Mesodermal cell (in vitro differentiated cells): ENCODE data around the gene IRF1.

Experiments used
- H3K27ac ChIP-seq: 2 replicates; pipeline ENCODE4 v1.7.0; 2013; ENCODE audit warnings: mild to moderate bottlenecking, low read depth, low read length, moderate library complexity; ENCODE audit not compliant: severe bottlenecking
- H3K36me3 ChIP-seq: 2 replicates; pipeline ENCODE4 v1.7.1; 2013; ENCODE audit warnings: mild to moderate bottlenecking, low read length, moderate library complexity; ENCODE audit not compliant: control insufficient read depth, insufficient read depth
- H3K4me1 ChIP-seq: one replicate; pipeline ENCODE4 v1.7.1; 2013; ENCODE audit warnings: mild to moderate bottlenecking, low read length; ENCODE audit not compliant: insufficient read depth, control insufficient read depth, poor library complexity, severe bottlenecking
- H3K4me3 ChIP-seq: 2 replicates; pipeline ENCODE4 v1.7.0; 2013; ENCODE audit warnings: low read length, control low read depth, mild to moderate bottlenecking; ENCODE audit not compliant: insufficient read depth, poor library complexity, severe bottlenecking; ENCODE audit errors: extremely low read depth
- H3K9me3 ChIP-seq: 2 replicates; pipeline ENCODE4 v1.7.1; 2013; ENCODE audit warnings: mild to moderate bottlenecking, low read length, moderate library complexity; ENCODE audit not compliant: control insufficient read depth
- WGBS, 2 experiments: methylation state at CpG; one replicate each; pipeline ENCODE4 v1.1.5; 2013; ENCODE audit warnings: missing lambda C conversion rate in 2 of 2; ENCODE audit not compliant: insufficient coverage in 2 of 2; 5-methylcytosine and 5-hydroxymethylcytosine counted together

The IRF1 gene

DNA sequence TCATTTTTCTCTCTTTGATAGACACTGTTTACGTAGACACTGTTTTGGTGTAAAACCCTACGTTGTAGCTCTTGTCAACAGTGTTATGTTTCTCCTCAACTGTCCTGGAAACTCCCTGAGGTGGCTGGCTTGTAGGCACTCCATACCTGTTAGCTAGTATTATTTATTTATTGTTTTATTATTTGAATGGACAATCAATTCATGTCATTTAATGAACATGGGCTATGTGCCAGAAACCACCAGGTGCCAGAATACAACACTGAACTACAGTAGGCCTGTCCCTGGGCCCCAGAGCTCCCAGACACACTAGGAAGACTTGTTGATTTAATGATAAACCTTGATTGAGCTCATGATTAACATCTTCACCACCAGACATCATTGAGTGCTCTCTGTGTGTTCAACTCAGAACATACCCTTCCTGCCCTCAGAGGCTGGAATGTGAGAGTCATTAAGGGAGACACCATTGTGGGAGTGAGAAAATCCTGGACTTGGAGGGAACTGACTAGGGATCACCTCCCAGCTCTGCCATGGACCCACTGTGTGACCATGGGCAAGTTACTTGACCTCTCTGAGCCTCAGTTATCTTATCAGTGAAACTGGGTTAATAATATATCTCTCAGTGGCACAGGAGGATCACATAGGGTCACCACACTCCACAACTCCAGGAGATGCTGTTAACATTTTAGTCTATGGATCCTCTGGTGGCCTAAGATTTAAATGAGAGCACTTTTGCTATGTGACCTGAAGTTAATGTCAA is 19.2 kb downstream of the IRF1 start:
- no peak overlapping the region for H3K4me3 ChIP-seq
- 94 to 100% methylated on average over 1 to 2 of the region's 2 CpGs for WGBS, 2 experiments
- peaks cover 22% of the 10 kb centered on the region for H3K4me1 ChIP-seq
- peaks cover 8% of the 10 kb centered on the region for H3K9me3 ChIP-seq
- H3K27ac ChIP-seq = no peak overlapping the region
- no peaks in the 10 kb centered on the region for H3K36me3 ChIP-seq

DNA sequence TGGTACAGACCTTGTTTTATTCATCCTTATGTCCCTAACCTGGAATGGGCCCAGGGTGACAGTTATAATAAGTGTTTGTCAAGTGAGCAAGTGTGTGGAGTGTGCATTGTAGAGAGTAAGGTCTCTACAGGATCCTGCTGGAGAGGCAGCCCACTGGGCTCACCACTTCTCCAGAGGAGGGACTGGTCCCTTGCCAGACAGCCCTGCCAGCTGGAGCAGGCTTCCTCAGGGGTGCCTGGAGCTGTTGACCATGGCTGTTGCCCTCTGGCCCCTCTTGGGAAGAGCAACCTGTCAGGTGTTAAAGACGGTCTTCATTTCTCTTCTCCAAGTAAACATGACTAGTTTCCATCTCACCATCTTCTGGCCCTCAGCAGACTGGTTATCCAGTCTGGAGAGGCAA is 20.0 kb downstream of the IRF1 start:
- H3K4me3 ChIP-seq = no peak overlapping the region
- peaks cover 27% of the 10 kb centered on the region for H3K4me1 ChIP-seq
- 100% methylated on average over 1 of the region's 1 CpG; no CpG with 5 or more reads in 1 of the 2 experiments for WGBS, 2 experiments
- H3K36me3 ChIP-seq = no peaks in the 10 kb centered on the region
- peaks cover 8% of the 10 kb centered on the region for H3K9me3 ChIP-seq
- H3K27ac ChIP-seq = no peak overlapping the region

DNA sequence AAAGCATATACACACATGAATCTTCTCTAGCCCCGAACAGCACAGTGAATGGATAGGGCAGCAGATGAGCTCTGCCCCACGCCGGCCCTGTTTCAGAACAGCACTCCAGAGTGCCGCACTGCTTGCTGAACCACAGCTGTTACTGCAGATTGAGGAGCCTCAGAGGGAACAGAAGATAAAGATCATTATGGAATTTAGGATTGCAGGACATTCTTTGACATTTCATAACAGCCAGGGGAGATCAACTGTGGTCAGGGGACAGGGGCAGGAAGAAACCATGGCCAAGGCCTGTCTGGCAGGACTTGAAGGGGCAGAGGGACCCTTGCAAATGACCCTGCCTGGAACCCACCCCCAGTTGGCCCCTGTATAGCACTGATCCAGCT is 20.6 kb downstream of the IRF1 start:
- Histone ChIP-seq H3K27ac (no peak overlapping the region), H3K4me3 (no peak overlapping the region), H3K36me3 (no peaks in the 10 kb centered on the region), H3K9me3 (peaks cover 8% of the 10 kb centered on the region), H3K4me1 (peaks cover 27% of the 10 kb centered on the region)
- WGBS, 2 experiments = 74 to 100% methylated on average over 3 to 4 of the region's 4 CpGs

DNA sequence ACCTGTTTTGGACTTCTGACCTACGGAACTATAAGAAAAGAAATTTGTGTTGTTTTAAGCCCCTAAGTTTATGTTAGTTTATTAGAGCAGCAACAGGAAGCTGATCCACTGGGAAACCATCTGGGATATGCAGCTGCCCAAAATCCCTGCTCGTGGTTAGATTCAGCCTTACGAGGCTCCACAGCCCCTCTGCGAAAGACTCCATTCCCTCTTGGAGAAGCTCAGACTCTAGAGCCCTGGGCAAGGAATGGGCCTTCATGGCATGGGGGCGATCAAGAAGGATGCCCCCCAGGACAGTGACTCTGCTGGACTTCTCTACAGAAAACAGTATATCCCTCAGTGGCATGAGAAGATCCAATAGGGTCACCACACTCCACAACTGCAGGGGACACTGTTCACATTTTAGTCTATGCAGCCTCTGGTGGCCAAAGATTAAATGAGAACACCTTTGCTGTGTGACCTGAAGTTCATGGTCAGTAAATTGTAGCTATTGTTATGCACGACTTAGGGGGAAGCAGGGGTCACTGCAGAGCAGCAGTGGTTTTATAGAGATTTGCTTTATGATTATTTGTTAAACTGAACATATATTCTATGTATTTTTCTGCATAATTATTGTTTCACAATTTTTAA is 21.1 kb downstream of the IRF1 start:
- Histone ChIP-seq H3K36me3 (no peaks in the 10 kb centered on the region), H3K4me1 (peaks cover 33% of the 10 kb centered on the region), H3K27ac (no peak overlapping the region), H3K4me3 (no peak overlapping the region), H3K9me3 (peaks cover 8% of the 10 kb centered on the region)
- WGBS, 2 experiments = 90 to 97% methylated on average over 5 to 6 of the region's 6 CpGs

DNA sequence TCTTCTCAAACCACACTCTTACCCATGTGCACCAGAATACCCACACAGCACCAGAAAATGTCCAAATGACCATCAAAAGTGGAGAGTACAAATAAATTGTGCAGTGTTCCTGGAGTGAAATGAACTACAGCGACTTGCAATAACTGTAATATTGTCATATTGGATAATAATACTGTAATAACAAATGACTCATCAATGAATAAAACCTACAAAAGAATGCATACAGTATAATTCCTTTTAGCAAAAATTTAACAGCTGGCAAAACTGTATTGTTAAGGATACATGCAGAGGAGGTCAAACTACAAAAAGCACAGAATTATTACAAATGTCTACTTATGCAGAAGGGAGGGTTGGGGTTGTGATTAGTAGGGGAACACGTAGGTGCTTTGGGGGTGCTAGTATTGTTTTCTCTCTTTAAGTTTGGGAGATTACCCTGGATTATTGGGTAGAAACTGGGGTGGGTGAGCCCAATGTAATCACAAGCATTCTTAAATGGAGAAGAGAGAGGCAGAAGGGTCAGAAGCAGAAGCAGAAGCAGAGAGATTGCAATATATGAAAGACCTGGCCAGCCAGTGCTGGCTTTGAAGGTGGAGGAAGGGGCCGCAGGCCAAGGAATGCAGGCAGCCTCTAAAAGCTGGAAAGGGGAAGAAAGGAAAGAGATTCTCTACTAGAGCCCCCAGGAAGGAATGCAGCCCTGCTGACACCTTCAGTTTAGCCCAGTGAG is 21.8 kb downstream of the IRF1 start:
- Histone ChIP-seq H3K36me3 (no peaks in the 10 kb centered on the region), H3K4me3 (no peak overlapping the region), H3K4me1 (peaks cover 37% of the 10 kb centered on the region), H3K27ac (no peak overlapping the region), H3K9me3 (peaks cover 8% of the 10 kb centered on the region)
- 91 to 96% methylated on average over 2 of the region's 3 CpGs for WGBS, 2 experiments

DNA sequence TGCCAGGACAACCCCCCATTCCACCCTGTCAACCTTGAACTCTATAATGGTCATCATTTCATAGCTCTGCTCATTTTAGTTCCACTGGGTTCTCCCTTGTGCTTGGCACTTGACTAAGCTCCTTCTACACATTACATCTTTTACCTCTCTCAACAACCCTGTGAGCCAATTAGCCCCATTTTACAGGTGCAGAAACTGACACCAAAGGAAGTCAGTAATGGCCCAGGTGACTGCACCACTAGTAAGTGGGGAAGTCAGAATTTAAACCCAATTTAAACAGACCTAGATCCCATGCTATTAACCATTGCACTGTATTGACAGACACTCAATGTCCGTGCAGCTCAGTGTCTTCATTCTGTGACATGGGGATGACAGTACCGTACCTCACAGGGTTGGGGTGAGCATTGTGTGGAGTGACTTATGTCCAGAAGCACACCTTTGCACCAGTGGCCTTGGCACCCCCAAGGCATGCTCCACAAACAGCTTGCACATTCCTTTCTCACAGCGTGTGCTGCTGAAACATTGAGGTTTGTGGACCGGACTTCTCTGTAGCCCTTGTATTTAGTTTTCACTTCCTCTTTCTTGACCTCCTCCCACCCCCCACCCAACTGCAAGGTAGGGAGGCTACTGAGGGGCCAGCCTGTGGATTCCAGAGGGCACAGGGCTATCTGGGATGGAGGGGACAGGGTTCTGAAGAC is 23.1 kb downstream of the IRF1 start:
- no peak overlapping the region for H3K4me3 ChIP-seq
- peaks cover 8% of the 10 kb centered on the region for H3K9me3 ChIP-seq
- H3K4me1 ChIP-seq = peaks cover 37% of the 10 kb centered on the region
- no peak overlapping the region for H3K27ac ChIP-seq
- 100% methylated on average over 2 of the region's 4 CpGs; no CpG with 5 or more reads in 1 of the 2 experiments for WGBS, 2 experiments
- no peaks in the 10 kb centered on the region for H3K36me3 ChIP-seq

DNA sequence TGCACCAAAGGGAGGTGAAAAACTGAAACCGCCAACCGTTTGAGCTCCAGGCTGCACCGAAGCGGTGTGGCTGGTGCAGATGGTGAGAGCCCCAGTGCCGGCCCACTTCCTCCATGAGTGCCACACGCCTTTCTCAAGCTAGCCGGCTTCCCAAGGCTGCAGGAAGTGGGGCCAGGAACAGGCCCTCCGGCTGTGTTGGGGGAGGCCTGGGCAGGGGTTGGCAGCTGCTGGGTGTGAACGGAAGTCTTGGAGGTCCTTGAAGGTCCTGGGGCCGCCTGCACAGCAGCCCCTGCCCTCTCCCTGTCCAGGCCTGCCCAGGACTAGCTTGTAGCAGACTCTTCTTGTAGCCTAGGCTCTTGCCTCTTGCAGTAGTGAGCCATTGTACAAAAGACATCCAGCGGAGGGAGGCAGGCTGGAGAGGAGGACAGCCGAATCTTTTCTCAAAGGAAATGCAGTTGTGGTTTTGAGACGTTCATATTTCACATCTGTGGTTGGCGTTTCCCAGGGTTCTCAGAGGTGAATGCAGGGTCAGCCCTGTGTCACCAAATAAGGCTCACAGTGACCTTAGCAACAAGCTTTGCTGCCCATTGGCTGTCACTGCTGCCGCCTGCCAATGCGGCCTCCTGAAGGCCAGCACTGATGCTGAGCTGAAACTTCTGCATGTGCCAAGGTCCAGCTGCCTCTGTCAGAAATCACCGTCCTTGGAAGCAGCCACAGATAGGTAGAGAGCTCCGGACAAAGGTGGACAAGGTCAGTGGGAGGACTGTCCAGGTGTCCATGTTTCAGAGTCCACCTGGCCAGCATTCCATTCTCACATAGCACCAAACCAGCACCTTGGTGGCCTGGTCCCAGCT is 23.9 kb downstream of the IRF1 start:
- no peaks in the 10 kb centered on the region for H3K36me3 ChIP-seq
- H3K4me3 ChIP-seq = no peak overlapping the region
- H3K27ac ChIP-seq = no peak overlapping the region
- peaks cover 37% of the 10 kb centered on the region for H3K4me1 ChIP-seq
- peaks cover 8% of the 10 kb centered on the region for H3K9me3 ChIP-seq
- 79 to 85% methylated on average over 16 to 18 of the region's 18 CpGs for WGBS, 2 experiments

DNA sequence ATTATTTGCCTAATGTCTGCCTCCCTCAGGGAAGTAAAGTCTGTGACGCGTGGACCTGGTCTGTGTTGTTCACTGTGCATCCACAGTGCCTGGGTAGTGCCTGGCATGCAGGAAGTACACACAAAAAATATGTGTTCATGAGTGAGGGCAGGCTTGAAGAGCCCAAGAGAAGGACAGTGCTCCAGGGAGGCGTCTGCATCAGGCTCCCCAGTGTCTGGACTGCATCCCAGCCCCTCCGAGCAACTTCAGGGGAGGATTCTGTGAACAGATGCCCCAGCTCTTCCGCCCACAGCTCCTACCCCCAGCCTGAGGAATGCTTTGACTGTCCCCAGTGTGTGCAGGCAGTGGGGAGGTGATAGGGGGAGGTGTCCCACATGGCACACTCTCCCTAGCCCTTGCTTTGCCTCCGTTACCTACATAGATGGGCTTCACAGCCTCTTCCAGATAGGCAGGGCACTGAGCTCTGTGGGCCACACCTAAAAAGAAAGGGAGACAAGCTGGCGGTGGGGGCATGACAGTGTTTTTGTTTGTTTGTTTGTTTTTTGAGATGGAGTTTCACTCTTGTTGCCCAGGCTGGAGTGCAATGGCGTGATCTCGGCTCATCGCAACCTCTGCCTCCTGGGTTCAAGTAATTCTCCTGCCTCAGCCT is 25.4 kb downstream of the IRF1 start:
- 93 to 94% methylated on average over 3 to 4 of the region's 10 CpGs for WGBS, 2 experiments
- no peak overlapping the region for H3K4me3 ChIP-seq
- H3K36me3 ChIP-seq = no peaks in the 10 kb centered on the region
- H3K9me3 ChIP-seq = peaks cover 8% of the 10 kb centered on the region
- no peak overlapping the region for H3K27ac ChIP-seq
- H3K4me1 ChIP-seq = peaks cover 34% of the 10 kb centered on the region

DNA sequence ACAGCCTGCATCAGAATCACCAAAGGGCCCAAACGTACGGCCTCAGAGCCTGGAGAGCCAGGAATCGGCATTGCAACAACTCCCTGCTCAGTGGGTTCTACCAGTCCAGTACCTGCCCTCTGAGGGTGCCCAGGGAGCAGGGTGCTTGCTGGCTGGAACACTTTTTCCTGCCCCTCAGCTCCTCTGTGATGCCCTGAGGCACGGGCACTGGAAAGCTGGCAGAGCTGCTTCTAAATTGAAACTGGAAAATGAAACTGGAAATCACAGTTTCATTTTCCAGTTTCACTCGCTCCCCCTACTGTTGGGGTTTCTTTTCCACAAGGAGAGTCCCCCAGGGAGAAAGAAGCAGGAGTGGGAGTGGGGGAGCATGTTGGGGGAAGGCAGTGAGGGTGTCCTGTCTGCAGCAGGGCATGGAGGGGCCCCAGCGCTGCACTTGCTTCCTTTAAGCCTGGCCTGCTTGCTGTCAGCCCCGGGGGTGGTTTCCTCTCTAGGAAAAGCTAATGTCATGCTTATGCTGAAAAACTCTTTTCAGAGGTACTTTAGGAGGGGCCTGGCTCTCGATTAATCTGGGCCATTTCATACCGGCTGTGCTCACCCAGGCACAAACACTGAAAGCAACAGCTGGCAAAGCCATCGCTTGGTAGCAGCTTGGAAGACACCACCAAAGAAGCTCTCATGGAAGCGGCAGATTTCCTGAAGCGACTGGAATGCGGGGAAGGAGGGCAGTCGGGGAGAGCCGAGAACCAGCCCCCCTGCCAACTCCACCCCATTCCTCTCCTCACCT is 26.2 kb downstream of the IRF1 start:
- H3K4me1 ChIP-seq = peaks cover 30% of the 10 kb centered on the region
- no peak overlapping the region for H3K4me3 ChIP-seq
- H3K9me3 ChIP-seq = peaks cover 7% of the 10 kb centered on the region
- 63 to 64% methylated on average over 9 to 11 of the region's 15 CpGs for WGBS, 2 experiments
- no peaks in the 10 kb centered on the region for H3K36me3 ChIP-seq
- no peak overlapping the region for H3K27ac ChIP-seq
